Suprapubic skin (tissue), 4 donors: ENCODE data around the gene RPSA. TPM values are rescaled to one million over a fixed set of nuclear protein-coding genes. Genes with fewer than 3 reads are reported as not detected.
A peak's percentile ranks its signal among the peaks of the same experiment; 100 is the strongest.

ENCODE experiments used
- DNase-seq, 2 donors: peaks; one replicate each; pipeline ENCODE4 v3.0.0-alpha.2; 2019; ENCODE audit warnings: low spot score in 2 of 2
- H3K27ac ChIP-seq: fragments of 200-600 bp; sonication (generic); one replicate; pipeline ENCODE4 v1.5.1; 2019
- H3K27me3 ChIP-seq: fragments of 200-600 bp; sonication (generic); one replicate; pipeline ENCODE4 v1.5.1; 2019
- H3K36me3 ChIP-seq: fragments of 200-600 bp; sonication (generic); one replicate; pipeline ENCODE4 v1.5.1; 2019
- H3K4me1 ChIP-seq: fragments of 200-600 bp; sonication (generic); one replicate; pipeline ENCODE4 v1.5.1; 2019
- H3K4me3 ChIP-seq: fragments of 200-600 bp; sonication (generic); one replicate; pipeline ENCODE4 v1.5.1; 2019; ENCODE audit warnings: mild to moderate bottlenecking
- H3K9me3 ChIP-seq: fragments of 200-600 bp; sonication (generic); one replicate; pipeline ENCODE4 v1.5.1; 2019
- EP300 ChIP-seq: sonication (generic); formaldehyde crosslinking; IDR thresholded peaks from one replicate; pipeline ENCODE4 v1.6.1; 2017; ENCODE audit warnings: antibody characterized with exemption
- POLR2A ChIP-seq, 2 donors: fragments of 450-650 bp; IDR thresholded peaks; one replicate each; pipeline ENCODE4 v1.6.1; 2017; ENCODE audit warnings: antibody characterized with exemption in 2 of 2, mild to moderate bottlenecking in 2 of 2, moderate library complexity in 2 of 2
- POLR2AphosphoS5 ChIP-seq, 3 donors: sonication (generic); formaldehyde crosslinking; IDR thresholded peaks; one replicate each; pipeline ENCODE4 v1.6.1; 2017; ENCODE audit warnings: antibody characterized with exemption in 3 of 3
- WGBS: methylation state at CpG from one replicate; pipeline ENCODE4 v1.1.5; 2018; 5-methylcytosine and 5-hydroxymethylcytosine counted together
- total RNA-seq, 4 donors: library from RNA; depleted of rRNA; stranded (reverse); fragments of >200 nt; gene quantifications; one replicate each; pipeline ENCODE4 v1.1.0, GENCODE V29; 2016
- TF ChIP-seq, protein P1 (sequence below), 2 donors: fragments of 200-600 bp in 1 of 2; fragments of 450-650 bp in 1 of 2; sonication (generic) in 1 of 2; IDR thresholded peaks; one replicate each; pipeline ENCODE4 v1.5.1; 2016 to 2019; ENCODE audit warnings: antibody characterized with exemption in 2 of 2, mild to moderate bottlenecking in 1 of 2, moderate library complexity in 1 of 2

The RPSA gene
- total RNA-seq, 4 donors from 2014 or later: 758 to 1,526 (median 1,196) TPM

DNA sequence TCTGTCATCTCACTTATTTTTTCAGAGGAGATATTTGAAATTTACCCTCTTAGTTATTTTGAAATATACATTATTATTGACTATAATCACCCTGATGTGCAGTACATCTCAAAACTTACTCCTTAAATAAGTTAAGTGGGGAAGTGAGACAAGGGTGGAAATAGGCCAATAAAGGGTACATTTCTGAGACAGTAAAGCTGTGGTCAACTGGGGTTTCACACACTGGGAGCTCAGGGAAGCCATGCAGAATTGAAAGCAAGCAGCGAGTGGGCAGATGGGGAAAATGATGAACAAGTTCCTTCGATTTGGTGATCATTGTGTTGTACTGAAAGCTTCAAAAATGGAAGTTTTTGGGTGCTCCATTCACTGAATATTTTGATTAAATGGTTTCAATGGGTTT lies 39.4 kb downstream of the RPSA start:
- H3K27me3 ChIP-seq: no peaks in the 10 kb centered on the region

DNA sequence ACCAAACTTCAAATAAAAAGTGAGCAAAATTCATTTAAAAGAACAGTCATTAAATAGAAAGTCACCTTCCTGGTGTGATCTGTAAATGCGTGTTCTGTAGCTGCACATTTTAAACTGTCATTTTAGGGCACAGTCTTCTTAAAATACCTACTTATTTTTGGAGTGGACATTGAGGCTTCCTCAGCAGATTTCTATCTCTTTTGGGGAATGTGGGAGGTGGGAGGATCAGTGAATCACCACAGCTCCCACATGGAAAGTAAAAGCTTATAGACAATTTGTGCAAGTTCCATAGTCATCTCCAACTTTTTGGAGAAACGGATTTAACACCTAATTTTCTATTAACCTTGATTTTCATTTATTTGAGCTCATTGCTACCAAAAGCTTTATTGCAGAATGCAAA lies 39.9 kb downstream of the RPSA start:
- H3K36me3 ChIP-seq: no peaks in the 10 kb centered on the region
- H3K4me3 ChIP-seq: no peak overlapping the region
- no peaks in the 10 kb centered on the region for H3K27me3 ChIP-seq
- no peak overlapping the region for H3K27ac ChIP-seq
- peaks cover 3% of the 10 kb centered on the region for H3K4me1 ChIP-seq
- DNase-seq: no peak
- H3K9me3 ChIP-seq: no peaks in the 10 kb centered on the region
- no peak for TF ChIP-seq POLR2A (IDR thresholded peaks at IDR 0.05)
- no peak for TF ChIP-seq EP300
- no peak for TF ChIP-seq POLR2AphosphoS5 (IDR thresholded peaks at IDR 0.05)
- TF ChIP-seq, protein P1, sequence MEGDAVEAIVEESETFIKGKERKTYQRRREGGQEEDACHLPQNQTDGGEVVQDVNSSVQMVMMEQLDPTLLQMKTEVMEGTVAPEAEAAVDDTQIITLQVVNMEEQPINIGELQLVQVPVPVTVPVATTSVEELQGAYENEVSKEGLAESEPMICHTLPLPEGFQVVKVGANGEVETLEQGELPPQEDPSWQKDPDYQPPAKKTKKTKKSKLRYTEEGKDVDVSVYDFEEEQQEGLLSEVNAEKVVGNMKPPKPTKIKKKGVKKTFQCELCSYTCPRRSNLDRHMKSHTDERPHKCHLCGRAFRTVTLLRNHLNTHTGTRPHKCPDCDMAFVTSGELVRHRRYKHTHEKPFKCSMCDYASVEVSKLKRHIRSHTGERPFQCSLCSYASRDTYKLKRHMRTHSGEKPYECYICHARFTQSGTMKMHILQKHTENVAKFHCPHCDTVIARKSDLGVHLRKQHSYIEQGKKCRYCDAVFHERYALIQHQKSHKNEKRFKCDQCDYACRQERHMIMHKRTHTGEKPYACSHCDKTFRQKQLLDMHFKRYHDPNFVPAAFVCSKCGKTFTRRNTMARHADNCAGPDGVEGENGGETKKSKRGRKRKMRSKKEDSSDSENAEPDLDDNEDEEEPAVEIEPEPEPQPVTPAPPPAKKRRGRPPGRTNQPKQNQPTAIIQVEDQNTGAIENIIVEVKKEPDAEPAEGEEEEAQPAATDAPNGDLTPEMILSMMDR (IDR thresholded peaks at IDR 0.05): no peak
- WGBS: 88% methylated on average over 2 of the region's 2 CpGs

More for the DNA sequence above, 39.4 kb downstream of the RPSA start:
- Histone ChIP-seq H3K36me3 (no peaks in the 10 kb centered on the region), H3K9me3 (no peaks in the 10 kb centered on the region), H3K4me3 (no peak overlapping the region), H3K27ac (no peak overlapping the region), H3K4me1 (peaks cover 3% of the 10 kb centered on the region)
- no peak for DNase-seq
- TF ChIP-seq EP300 (no peak), POLR2A (IDR thresholded peaks at IDR 0.05) (no peak), POLR2AphosphoS5 (IDR thresholded peaks at IDR 0.05) (no peak)
- TF ChIP-seq, protein P1 (IDR thresholded peaks at IDR 0.05): no peak
- WGBS: 63% methylated on average over 2 of the region's 2 CpGs

DNA sequence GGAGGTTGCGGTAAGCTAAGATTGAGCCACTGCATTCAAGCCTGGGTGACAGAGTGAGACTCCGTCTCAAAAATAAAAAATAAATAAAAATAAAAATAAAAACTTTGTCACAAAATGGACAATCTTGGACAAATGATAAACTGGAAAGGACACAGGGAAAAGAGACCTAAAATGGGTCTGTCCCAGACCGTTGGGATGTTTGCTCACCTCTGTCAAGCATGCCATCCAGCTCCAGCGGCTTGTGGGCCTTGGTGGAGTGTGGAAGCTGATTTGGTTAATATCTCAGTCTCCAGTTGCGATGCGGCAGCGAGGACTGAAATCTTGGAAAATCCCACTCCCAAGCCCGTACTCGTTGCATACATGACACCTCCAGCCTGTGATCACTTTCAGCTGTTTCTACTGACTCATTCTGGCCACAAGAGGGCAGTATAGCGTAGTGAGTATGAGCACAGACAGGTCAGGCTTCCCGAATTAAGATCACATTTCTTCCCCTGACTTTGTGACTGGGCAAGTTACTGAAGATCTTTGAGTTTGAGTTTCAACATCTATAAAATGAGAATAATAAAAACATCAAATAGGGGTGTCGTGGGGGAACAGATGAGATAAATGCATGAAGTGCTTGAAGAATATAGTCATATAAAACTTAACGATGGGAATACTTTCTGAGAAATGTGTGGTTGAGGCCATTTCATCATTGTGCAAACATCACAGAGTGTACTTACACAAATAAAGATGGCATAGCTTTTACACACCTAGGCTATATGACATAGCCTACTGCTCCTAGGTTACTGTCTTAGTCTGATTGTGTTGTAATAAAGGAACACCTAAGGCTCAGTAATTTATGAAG lies 41.3 kb downstream of the RPSA start:
- H3K36me3 ChIP-seq: no peaks in the 10 kb centered on the region
- DNase-seq: no peak
- H3K4me3 ChIP-seq: no peak overlapping the region
- no peak for TF ChIP-seq POLR2AphosphoS5 (IDR thresholded peaks at IDR 0.05)
- TF ChIP-seq, protein P1 (IDR thresholded peaks at IDR 0.05): peak; percentile 52 to 75
- no peaks in the 10 kb centered on the region for H3K9me3 ChIP-seq
- peaks cover 3% of the 10 kb centered on the region for H3K4me1 ChIP-seq
- H3K27ac ChIP-seq: no peak overlapping the region
- no peaks in the 10 kb centered on the region for H3K27me3 ChIP-seq
- WGBS: 25% methylated on average over 13 of the region's 13 CpGs

DNA sequence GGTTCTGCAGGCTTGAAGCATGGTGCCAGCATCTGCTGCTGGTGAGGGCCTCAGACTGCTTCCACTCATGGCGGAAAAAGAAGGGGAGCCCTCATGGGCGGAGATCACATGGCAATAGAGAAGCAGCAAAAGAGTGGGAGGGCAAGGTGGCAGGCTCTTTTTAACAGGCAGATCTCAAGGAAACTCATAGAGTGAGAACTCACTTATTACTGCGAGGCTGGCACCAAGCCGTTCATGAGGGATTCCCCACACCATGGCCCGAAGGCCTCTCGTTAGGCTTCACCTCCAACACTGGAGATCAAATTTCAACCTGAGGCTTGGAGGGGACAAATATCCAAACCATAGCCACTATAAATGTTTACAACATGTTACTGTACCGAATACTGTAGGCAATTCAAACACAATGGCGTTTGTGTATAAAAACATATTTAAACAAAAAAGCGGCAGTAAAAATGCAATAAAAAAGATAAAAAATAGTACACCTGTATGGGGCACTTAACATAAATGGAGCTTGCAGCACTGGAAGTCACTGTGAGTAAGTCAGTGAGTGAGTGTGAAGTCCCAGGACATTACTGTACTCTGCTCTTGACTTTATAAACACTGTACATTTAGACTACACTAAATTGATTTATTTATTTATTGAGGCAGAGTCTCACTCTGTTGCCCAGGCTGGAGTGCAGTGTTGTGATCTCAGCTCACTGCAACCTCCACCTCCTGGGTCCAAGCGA lies 42.1 kb downstream of the RPSA start:
- WGBS: 75% methylated on average over 10 of the region's 10 CpGs

More for the DNA sequence above, 42.1 kb downstream of the RPSA start:
- H3K9me3 ChIP-seq: no peaks in the 10 kb centered on the region
- DNase-seq: no peak
- no peak overlapping the region for H3K27ac ChIP-seq
- peaks cover 3% of the 10 kb centered on the region for H3K4me1 ChIP-seq
- TF ChIP-seq EP300 (no peak), POLR2A (IDR thresholded peaks at IDR 0.05) (no peak), POLR2AphosphoS5 (IDR thresholded peaks at IDR 0.05) (no peak)
- TF ChIP-seq, protein P1 (IDR thresholded peaks at IDR 0.05): no peak
- no peaks in the 10 kb centered on the region for H3K36me3 ChIP-seq
- no peak overlapping the region for H3K4me3 ChIP-seq
- no peaks in the 10 kb centered on the region for H3K27me3 ChIP-seq
